Measurements from ENCODE around the gene EBF3.

The EBF3 gene

DNA sequence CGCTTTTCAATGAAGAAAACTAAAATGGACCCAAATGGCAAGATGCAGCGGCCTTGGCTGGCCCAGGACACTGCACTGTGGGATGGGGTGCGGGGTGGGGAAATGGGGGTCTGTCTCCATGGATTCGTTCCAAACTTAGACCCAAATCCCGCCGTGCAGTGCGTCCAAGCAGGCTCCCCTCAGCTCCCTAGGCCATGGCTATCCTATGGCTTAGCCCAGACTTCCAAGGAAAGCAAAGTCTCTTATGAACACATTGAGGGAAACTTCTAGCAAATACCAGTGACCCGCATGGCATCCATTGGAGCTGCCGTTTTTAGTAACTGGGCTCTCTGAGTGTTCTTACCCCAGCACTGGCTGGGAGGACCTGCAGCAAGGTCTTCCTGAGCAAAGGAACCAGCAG, 122.5 kb downstream of the EBF3 start:
- H3K9me3 ChIP-seq (ENCODE audit: severe bottlenecking) = no peaks in the 10 kb centered on the region
- H3K27me3 ChIP-seq (ENCODE audit: insufficient read depth, poor library complexity, severe bottlenecking) = no peaks in the 10 kb centered on the region
- H3K27ac ChIP-seq (ENCODE audit: poor library complexity, severe bottlenecking) = no peak overlapping the region
- H3K4me3 ChIP-seq (ENCODE audit: severe bottlenecking) = no peak overlapping the region
- no peaks in the 10 kb centered on the region for H3K36me3 ChIP-seq (ENCODE audit: low read depth)
- ATAC-seq (ENCODE audit: low read depth) (no peak), DNase-seq (ENCODE audit: low spot score) (no peak)
- no peaks in the 10 kb centered on the region for H3K4me1 ChIP-seq (ENCODE audit: insufficient read depth, poor library complexity, severe bottlenecking)
- TF ChIP-seq, protein P1, sequence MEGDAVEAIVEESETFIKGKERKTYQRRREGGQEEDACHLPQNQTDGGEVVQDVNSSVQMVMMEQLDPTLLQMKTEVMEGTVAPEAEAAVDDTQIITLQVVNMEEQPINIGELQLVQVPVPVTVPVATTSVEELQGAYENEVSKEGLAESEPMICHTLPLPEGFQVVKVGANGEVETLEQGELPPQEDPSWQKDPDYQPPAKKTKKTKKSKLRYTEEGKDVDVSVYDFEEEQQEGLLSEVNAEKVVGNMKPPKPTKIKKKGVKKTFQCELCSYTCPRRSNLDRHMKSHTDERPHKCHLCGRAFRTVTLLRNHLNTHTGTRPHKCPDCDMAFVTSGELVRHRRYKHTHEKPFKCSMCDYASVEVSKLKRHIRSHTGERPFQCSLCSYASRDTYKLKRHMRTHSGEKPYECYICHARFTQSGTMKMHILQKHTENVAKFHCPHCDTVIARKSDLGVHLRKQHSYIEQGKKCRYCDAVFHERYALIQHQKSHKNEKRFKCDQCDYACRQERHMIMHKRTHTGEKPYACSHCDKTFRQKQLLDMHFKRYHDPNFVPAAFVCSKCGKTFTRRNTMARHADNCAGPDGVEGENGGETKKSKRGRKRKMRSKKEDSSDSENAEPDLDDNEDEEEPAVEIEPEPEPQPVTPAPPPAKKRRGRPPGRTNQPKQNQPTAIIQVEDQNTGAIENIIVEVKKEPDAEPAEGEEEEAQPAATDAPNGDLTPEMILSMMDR (IDR thresholded peaks at IDR 0.05; ENCODE audit: poor library complexity, severe bottlenecking) = no peak

DNA sequence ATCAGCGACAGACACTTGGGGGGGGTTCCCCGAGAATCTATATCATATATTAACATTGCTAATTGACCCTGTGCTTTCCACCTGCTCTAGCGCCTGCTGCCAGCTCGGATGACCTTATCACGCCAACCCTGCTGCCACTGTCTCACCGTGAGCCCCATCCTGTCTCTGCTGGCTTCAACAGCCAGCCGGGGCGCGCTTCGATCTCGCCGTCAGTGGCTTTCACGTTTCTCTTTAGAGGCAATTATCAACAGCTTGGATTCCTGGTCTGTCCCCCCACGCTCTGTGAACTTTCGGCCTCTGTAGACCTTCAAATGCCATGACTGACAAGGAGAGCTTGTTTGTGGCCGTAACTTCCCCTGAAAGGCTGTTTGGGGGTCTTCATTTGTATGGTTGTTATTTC, 123.0 kb downstream of the EBF3 start:
- Histone ChIP-seq H3K4me1 (ENCODE audit: insufficient read depth, poor library complexity, severe bottlenecking) (no peaks in the 10 kb centered on the region), H3K27ac (ENCODE audit: poor library complexity, severe bottlenecking) (no peak overlapping the region), H3K9me3 (ENCODE audit: severe bottlenecking) (no peaks in the 10 kb centered on the region), H3K4me3 (ENCODE audit: severe bottlenecking) (no peak overlapping the region), H3K36me3 (ENCODE audit: low read depth) (no peaks in the 10 kb centered on the region), H3K27me3 (ENCODE audit: insufficient read depth, poor library complexity, severe bottlenecking) (no peaks in the 10 kb centered on the region)
- no peak for DNase-seq (ENCODE audit: low spot score)
- ATAC-seq (ENCODE audit: low read depth) = no peak
- TF ChIP-seq, protein P1 (IDR thresholded peaks at IDR 0.05; ENCODE audit: poor library complexity, severe bottlenecking) = no peak

DNA sequence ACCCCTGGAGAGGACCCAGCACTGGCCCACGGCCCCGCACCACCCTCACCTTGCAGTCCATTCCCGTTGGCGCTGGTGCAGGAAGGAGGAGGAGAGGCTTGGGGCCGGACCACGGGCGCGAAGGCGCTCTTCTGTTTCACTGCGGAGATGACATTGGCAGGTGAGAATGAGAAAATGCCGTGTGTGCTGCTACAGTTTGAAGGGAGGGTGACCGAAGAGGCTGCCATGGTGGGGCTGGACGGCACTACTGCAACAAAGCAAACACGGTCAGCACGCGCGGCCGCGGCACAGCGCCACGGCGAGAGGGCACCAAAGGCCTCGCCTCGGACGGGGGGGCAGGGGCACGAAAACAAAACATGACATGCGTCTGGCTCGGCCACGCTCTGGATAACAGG, 123.9 kb downstream of the EBF3 start:
- Histone ChIP-seq H3K4me3 (ENCODE audit: severe bottlenecking) (no peak overlapping the region), H3K27ac (ENCODE audit: poor library complexity, severe bottlenecking) (no peak overlapping the region), H3K36me3 (ENCODE audit: low read depth) (no peaks in the 10 kb centered on the region), H3K27me3 (ENCODE audit: insufficient read depth, poor library complexity, severe bottlenecking) (no peaks in the 10 kb centered on the region), H3K4me1 (ENCODE audit: insufficient read depth, poor library complexity, severe bottlenecking) (no peaks in the 10 kb centered on the region), H3K9me3 (ENCODE audit: severe bottlenecking) (no peaks in the 10 kb centered on the region)
- ATAC-seq (ENCODE audit: low read depth) = no peak
- no peak for DNase-seq (ENCODE audit: low spot score)
- TF ChIP-seq, protein P1 (IDR thresholded peaks at IDR 0.05; ENCODE audit: poor library complexity, severe bottlenecking) = no peak

DNA sequence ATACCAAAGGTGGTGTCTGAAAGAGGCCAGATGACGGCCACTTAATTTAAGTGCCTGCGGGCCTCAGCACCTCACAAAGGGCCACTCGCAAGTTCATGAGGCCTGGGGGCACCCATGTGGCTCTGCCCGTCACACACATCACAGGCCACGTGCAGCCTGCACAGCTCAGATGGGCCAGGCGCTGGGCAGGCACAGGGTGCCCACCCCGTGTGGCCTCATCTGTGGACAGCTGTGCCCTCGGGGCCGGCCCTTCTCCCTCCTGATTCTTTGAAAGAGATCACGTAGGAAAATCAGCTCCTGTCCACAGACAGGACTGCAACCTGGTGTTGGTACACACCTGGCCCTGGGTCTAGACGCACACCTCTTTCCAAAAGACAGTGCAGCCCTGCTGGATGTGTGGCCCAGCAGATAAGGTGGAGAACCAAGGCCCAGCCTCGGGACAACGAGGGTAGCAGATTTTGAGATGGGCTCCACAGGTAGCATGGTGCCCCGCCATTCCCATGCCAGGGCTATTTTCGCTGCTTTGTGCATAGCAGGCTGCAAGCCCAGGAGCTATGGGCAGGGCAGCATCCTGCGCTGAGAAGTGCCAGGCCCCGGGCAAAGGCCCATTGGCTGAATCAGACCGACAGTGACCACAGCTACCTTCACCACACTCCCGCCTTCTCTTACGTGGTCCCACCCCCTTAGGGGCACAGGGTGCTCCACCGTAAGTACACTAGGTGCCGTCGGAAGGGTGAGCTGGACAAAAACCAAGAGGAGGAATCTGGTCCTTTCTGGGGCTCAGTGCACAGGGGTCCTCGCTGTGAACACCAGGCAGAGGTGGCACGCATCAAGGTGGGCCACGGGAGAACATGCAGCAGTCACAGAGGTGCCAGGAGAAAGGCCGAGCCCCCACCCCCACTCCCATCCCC, 124.5 kb downstream of the EBF3 start:
- TF ChIP-seq, protein P1 (IDR thresholded peaks at IDR 0.05; ENCODE audit: poor library complexity, severe bottlenecking) = no peak
- no peak for DNase-seq (ENCODE audit: low spot score)
- H3K27me3 ChIP-seq (ENCODE audit: insufficient read depth, poor library complexity, severe bottlenecking) = no peaks in the 10 kb centered on the region

DNA sequence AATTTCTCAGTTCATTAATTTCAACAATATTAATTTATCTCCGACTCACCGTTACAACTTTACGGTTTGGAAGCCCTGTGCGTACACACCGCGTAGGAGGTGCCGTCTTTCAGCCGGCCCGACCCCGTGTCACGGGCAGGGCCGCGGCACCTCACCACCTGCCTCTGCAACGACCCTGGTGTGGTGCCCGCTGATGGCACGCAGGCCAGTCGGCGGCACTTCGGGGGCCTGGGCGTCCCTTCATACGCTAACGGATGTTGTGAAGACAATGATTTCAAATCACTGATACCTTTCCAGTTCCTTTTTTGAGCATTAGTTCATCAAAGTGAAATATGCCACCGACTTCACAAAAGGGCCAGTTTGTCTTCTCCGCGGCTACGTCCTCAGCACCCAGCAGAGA, 125.3 kb downstream of the EBF3 start:
- Histone ChIP-seq H3K27me3 (ENCODE audit: insufficient read depth, poor library complexity, severe bottlenecking) (no peaks in the 10 kb centered on the region), H3K4me1 (ENCODE audit: insufficient read depth, poor library complexity, severe bottlenecking) (no peaks in the 10 kb centered on the region), H3K36me3 (ENCODE audit: low read depth) (no peaks in the 10 kb centered on the region), H3K27ac (ENCODE audit: poor library complexity, severe bottlenecking) (no peak overlapping the region), H3K4me3 (ENCODE audit: severe bottlenecking) (no peak overlapping the region), H3K9me3 (ENCODE audit: severe bottlenecking) (no peaks in the 10 kb centered on the region)
- TF ChIP-seq, protein P1 (IDR thresholded peaks at IDR 0.05; ENCODE audit: poor library complexity, severe bottlenecking) = no peak
- DNase-seq (ENCODE audit: low spot score) (no peak), ATAC-seq (ENCODE audit: low read depth) (no peak)

More for the DNA sequence above, 124.5 kb downstream of the EBF3 start:
- ATAC-seq (ENCODE audit: low read depth) = no peak
- no peak overlapping the region for H3K4me3 ChIP-seq (ENCODE audit: severe bottlenecking)
- no peaks in the 10 kb centered on the region for H3K9me3 ChIP-seq (ENCODE audit: severe bottlenecking)
- H3K4me1 ChIP-seq (ENCODE audit: insufficient read depth, poor library complexity, severe bottlenecking) = no peaks in the 10 kb centered on the region
- H3K27ac ChIP-seq (ENCODE audit: poor library complexity, severe bottlenecking) = no peak overlapping the region
- no peaks in the 10 kb centered on the region for H3K36me3 ChIP-seq (ENCODE audit: low read depth)

Measured in RWPE2 (cell line).